Adrenal gland (tissue), 5 donors: ENCODE data around the gene INHBC.

Experiments used
- CTCF ChIP-seq, 6 experiments: fragments of 450-650 bp in 4 of 6; fragments of 200-600 bp in 2 of 6; sonication (generic) in 1 of 6; IDR thresholded peaks; 1 replicate in 5 of 6; 2 replicates in 1 of 6; pipeline versions ENCODE4 v1.5.1 to v1.8.0; 2016 to 2021; ENCODE audit warnings: antibody characterized with exemption in 6 of 6, mild to moderate bottlenecking in 2 of 6, moderate library complexity in 1 of 6
- POLR2A ChIP-seq, 2 donors: fragments of 450-650 bp; IDR thresholded peaks; one replicate each; pipeline ENCODE4 v1.6.1; 2017; ENCODE audit warnings: antibody characterized with exemption in 2 of 2, mild to moderate bottlenecking in 2 of 2, moderate library complexity in 1 of 2
- donor health status: DM: no; HTN: no; CAD: no.

- TF ChIP-seq CTCF (IDR thresholded peaks at IDR 0.05) (no peak), POLR2A (IDR thresholded peaks at IDR 0.05) (no peak)
These were observed 26.8 kb downstream of the INHBC start for GRCh38 chr12:57461276-57461916.
